Large intestine (tissue), 3 donors: Measurements from ENCODE around the gene AIG1. TPM values are rescaled to one million over a fixed set of nuclear protein-coding genes. Genes with fewer than 3 reads are reported as not detected.

ENCODE experiments used
- DNase-seq, 2 donors: peaks; one replicate each; pipeline versions ENCODE4 v3.0.0 to v3.0.0-alpha.2; 2013
- H3K27ac ChIP-seq: one replicate; pipeline ENCODE4 v1.5.1; 2013; ENCODE audit warnings: low read length
- H3K27me3 ChIP-seq: 2 replicates; pipeline ENCODE4 v1.6.1; 2013; ENCODE audit warnings: low read length; ENCODE audit not compliant: control insufficient read depth, insufficient read depth
- H3K36me3 ChIP-seq: 2 replicates; pipeline ENCODE4 v1.6.1; 2013; ENCODE audit warnings: low read length; ENCODE audit not compliant: control insufficient read depth, insufficient read depth
- H3K4me1 ChIP-seq: one replicate; pipeline ENCODE4 v1.6.1; 2013; ENCODE audit warnings: low read length; ENCODE audit not compliant: control insufficient read depth, insufficient read depth
- H3K4me3 ChIP-seq: one replicate; pipeline ENCODE4 v1.5.1; 2013; ENCODE audit warnings: low read length
- H3K9me3 ChIP-seq: one replicate; pipeline ENCODE4 v1.6.1; 2013; ENCODE audit warnings: mild to moderate bottlenecking, low read depth, low read length, moderate library complexity; ENCODE audit not compliant: control insufficient read depth
- WGBS: methylation state at CpG from one replicate; pipeline ENCODE4 v1.1.5; 2013; ENCODE audit warnings: low lambda C conversion rate; ENCODE audit not compliant: insufficient coverage; 5-methylcytosine and 5-hydroxymethylcytosine counted together
- polyA plus RNA-seq: library from polyadenylated mRNA; unstranded; fragments of 120-200 nt; gene quantifications from one replicate; pipeline ENCODE4 v1.2.1, GENCODE V29; 2013

AIG1 gene
- polyA plus RNA-seq, 1 donor: 180 TPM

DNA sequence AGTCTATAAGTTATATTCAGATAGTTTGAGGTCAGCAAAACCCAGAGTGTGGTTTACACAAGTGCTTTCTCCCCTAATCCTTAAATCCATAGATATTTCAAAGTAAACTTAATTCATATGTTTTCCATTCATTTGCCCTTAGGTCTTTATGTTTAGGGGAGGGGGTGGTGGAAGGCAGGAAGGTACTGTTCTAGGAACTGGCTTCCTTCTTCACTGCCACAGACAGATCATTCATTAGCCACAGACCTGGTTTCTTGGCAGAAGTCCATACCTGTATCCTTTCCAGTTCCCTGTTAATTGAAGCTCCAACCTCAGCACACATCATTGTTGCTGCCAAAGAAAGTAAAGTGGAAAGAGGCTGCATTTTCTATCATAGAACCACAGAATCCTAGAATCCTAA lies 123.0 kb downstream of the AIG1 start:
- no peak overlapping the region for H3K27ac ChIP-seq
- DNase-seq: no peak
- H3K27me3 ChIP-seq: no peaks in the 10 kb centered on the region
- H3K36me3 ChIP-seq: peaks cover 26% of the 10 kb centered on the region
- no peaks in the 10 kb centered on the region for H3K9me3 ChIP-seq
- no peaks in the 10 kb centered on the region for H3K4me1 ChIP-seq
- no peak overlapping the region for H3K4me3 ChIP-seq

DNA sequence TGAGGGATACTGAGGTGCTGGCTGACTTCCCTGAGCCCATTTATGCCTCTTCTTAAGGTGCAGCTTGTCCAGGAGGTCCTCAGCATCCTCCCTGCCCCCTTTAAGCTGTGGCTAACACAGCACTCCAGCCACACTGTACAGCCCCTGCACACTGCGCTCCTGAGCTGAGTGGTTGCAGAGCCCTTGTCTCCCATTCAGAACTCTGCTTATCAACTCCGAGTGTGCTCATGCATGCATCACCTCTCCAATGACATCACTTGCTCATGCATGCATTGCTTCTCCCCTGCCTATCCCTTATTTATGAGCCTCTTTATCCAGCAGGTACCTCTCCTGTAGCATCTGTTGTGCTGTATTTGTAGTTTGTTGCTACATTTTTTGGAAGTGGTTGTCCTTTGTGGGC lies 124.6 kb downstream of the AIG1 start:
- DNase-seq: no peak
- Histone ChIP-seq H3K27ac (no peak overlapping the region), H3K9me3 (no peaks in the 10 kb centered on the region), H3K4me3 (no peak overlapping the region), H3K27me3 (no peaks in the 10 kb centered on the region), H3K36me3 (peaks cover 26% of the 10 kb centered on the region), H3K4me1 (no peaks in the 10 kb centered on the region)
- 86% methylated on average over 1 of the region's 2 CpGs for WGBS

DNA sequence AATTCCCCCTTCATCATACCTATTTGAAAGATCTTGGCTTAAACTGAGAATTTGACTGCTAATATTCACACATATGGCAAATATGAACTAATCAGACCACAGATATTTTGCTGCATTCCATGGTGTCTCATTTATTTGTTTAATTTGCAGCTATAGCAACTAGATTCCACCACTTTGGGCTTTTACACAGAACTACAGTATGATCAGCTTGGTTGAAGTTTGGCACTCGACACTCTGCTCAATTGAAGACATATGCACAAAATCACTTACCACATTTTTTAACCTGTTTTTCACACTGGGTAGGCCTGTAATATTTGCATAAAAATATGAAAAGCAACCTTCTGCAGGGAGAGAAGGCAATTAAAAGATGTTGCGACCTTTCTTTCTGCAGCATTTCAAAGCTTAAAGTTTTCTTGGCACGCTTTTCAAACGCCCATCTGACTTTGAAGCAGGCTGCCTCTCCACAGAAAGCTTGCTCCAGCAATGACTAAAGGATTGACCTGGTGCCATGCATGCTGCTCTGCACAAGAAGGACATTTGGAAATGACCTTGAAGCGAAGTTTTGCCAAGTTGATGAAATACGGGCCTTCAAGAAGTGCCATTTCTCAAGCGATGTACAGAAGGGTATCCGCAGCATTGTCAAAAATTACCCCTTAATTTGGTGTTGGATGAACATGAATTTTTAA lies 126.7 kb downstream of the AIG1 start:
- H3K9me3 ChIP-seq: no peaks in the 10 kb centered on the region
- H3K4me3 ChIP-seq: no peak overlapping the region
- no peaks in the 10 kb centered on the region for H3K4me1 ChIP-seq
- DNase-seq: peak in 1 of 2 donors; percentile 14
- H3K36me3 ChIP-seq: peaks cover 26% of the 10 kb centered on the region
- H3K27me3 ChIP-seq: no peaks in the 10 kb centered on the region
- no peak overlapping the region for H3K27ac ChIP-seq
- no CpG with 5 or more reads among the region's 8 CpGs for WGBS

DNA sequence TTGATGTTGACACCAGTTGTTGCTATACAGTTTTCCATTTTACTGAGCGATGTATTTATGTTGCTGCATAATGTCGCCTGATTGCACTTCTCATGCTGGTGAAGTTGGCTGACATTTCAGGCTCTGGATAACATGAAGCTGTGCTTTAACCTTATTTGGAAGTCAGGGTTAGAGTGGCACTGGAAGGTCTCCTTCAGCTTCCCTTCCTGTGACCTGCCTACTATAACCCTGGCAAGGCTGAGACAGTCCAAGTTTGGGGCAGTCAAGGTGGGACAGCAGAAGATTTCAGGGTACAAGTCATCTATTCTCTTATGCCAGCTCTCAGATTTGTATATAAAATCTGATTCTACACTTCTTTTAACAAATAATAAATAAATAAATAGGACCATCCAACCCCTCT lies 127.6 kb downstream of the AIG1 start:
- no peak for DNase-seq
- WGBS: no CpG with 5 or more reads among the region's 2 CpGs
- Histone ChIP-seq H3K27ac (no peak overlapping the region), H3K27me3 (no peaks in the 10 kb centered on the region), H3K36me3 (peaks cover 24% of the 10 kb centered on the region), H3K9me3 (no peaks in the 10 kb centered on the region), H3K4me1 (no peaks in the 10 kb centered on the region), H3K4me3 (no peak overlapping the region)

DNA sequence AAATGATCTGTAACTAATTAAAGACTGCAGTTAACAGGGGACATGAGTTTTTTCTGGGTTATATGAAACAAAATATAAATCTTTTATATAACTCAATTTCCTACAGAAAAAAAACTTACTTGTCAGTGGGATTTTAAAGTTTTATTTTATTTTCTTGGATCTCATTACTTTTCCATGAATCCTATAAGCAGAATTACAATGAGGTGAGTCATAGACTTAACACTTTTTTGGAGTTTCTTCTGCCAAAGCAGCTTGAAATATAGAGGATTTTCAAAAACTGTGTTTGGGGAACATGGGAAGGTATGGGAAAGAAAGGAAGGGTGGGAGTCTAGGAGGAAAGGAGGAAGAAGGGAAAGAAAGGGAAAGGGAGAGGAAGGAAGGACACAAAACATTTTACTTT lies 130.7 kb downstream of the AIG1 start:
- DNase-seq: no peak

DNA sequence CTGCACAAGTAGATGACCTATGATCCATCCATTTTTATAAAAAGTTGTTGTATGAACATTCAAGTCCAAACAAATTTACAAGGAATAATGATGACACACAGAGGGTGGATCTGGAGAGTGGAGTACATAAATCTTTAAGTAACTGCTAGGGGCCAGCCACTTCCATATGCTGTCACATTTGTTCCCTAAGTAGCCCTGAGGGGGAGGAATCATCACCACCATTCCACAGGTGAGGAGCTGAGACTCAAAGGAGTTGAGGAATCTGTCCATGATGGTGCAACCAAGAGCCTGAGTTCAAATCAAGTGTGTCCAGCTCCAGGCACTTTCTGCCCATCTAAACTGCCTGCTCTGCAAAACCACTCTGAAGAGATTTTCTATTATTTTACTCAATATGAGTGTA lies 132.1 kb downstream of the AIG1 start:
- Histone ChIP-seq H3K36me3 (peaks cover 15% of the 10 kb centered on the region), H3K4me1 (no peaks in the 10 kb centered on the region), H3K27ac (no peak overlapping the region), H3K27me3 (no peaks in the 10 kb centered on the region), H3K9me3 (no peaks in the 10 kb centered on the region), H3K4me3 (no peak overlapping the region)
- DNase-seq: no peak

More for the DNA sequence above, 130.7 kb downstream of the AIG1 start:
- Histone ChIP-seq H3K36me3 (peaks cover 16% of the 10 kb centered on the region), H3K4me1 (no peaks in the 10 kb centered on the region), H3K9me3 (no peaks in the 10 kb centered on the region), H3K27ac (no peak overlapping the region), H3K4me3 (no peak overlapping the region), H3K27me3 (no peaks in the 10 kb centered on the region)

DNA sequence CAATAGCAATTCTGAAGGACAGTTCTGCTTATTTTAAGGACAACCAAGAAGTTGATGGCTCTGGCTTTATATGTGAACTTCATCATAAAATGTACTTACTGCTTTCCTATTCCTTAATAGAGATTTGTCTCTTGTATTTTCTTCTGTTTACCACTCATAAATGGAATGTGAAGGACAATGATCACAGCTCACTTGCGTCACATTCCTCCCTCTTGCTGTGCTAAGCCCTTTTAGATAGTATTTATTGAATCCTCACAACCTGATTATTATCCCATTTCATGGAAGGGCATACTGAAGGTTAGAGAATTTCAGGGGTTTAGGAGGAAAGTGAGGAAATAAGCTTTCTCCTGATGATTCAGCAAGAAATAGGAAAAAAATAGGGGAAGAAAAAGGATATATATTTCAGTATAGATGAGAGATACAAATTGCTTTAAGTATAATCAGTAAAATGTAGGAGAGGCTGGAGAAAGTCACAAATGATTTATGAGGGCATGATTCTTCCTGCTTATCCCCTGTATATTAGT lies 132.9 kb downstream of the AIG1 start:
- WGBS: no CpG with 5 or more reads among the region's 1 CpG
- Histone ChIP-seq H3K4me1 (no peaks in the 10 kb centered on the region), H3K36me3 (peaks cover 11% of the 10 kb centered on the region), H3K27ac (no peak overlapping the region), H3K9me3 (no peaks in the 10 kb centered on the region), H3K4me3 (no peak overlapping the region), H3K27me3 (no peaks in the 10 kb centered on the region)
- no peak for DNase-seq

DNA sequence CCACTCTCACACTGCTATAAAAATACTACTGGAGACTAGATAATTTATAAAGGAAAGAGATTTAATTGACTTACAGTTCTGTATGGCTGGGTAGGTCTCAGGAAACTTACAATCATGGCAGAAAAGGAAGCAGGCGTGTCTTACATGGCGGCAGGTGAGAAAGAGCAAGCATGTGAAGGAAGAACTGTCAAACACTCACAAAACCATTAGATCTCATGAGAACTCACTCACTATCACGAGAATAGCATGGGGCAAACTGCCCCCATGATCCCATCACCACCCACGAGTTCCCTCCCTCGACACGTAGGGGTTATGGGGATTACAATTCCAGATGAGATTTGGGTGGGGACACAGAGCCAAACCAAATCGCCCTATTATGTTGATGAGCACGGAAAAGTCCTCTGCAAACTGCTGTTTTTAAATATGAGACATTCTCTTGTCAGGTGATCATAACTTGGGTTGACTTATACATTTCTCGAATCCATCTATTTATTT lies 133.5 kb downstream of the AIG1 start:
- no peak for DNase-seq
- Histone ChIP-seq H3K9me3 (no peaks in the 10 kb centered on the region), H3K27ac (no peak overlapping the region), H3K36me3 (peaks cover 11% of the 10 kb centered on the region), H3K4me1 (no peaks in the 10 kb centered on the region), H3K4me3 (no peak overlapping the region), H3K27me3 (no peaks in the 10 kb centered on the region)
- WGBS: 95% methylated on average over 4 of the region's 9 CpGs

DNA sequence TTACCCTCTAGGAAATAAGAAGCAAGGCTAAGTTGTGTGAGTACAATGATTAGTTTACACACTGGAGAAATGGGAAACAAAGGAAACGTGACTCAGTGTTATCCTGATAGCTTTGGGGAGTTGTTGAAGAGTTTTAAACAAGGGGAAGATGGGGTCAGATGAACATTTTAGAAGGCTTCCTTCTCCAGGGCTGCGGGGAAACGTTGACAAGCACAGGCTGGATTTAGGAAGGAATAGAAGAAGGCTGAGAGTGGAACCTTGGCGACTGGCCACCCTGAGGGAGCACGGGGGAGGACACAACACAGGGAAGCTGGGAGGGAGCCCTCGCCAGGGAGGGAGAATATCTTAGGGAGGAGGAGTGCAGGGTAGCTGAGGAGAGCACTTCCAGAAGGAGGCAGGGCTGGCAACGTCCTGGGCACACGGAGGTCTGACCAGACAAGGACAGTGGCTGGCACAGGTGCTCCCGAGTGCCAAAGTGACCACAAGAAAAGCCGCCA lies 134.7 kb downstream of the AIG1 start:
- no CpG with 5 or more reads among the region's 10 CpGs for WGBS
- Histone ChIP-seq H3K36me3 (peaks cover 6% of the 10 kb centered on the region), H3K4me3 (no peak overlapping the region), H3K27me3 (no peaks in the 10 kb centered on the region), H3K27ac (no peak overlapping the region), H3K4me1 (no peaks in the 10 kb centered on the region), H3K9me3 (no peaks in the 10 kb centered on the region)
- DNase-seq: no peak

DNA sequence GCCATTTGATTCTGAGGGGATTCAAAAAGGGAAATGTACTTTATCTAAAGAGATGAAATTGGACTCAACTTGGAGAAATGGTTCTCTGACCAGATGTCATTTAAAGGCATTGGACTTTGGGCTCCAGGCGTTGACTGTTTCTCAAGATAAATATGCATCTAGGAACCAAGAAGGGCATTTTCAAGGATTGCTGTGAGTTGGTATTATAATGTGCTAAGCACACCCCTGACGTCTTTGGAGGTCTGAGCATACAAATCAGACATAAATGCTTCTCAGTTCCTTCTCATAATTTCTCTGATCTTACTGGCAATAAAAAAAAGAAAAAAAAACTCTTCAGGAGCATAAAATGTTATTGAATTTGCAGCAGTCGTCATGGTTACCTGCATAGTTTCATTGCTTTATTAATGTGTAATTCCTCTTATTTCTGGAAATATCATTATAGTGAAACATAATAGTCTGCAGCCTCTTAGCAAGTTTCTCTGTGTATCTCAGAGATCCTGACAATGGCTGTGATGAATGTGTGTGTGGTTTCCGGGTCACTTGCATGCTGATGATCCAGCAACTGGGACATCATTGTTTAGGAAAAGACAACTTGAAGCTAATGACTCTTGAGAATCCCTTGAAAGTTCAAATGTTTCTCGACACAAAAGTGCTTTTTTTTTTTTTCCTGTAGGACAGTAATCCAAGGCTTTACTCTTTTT lies 136.0 kb downstream of the AIG1 start:
- WGBS: 50% methylated on average over 3 of the region's 5 CpGs

DNA sequence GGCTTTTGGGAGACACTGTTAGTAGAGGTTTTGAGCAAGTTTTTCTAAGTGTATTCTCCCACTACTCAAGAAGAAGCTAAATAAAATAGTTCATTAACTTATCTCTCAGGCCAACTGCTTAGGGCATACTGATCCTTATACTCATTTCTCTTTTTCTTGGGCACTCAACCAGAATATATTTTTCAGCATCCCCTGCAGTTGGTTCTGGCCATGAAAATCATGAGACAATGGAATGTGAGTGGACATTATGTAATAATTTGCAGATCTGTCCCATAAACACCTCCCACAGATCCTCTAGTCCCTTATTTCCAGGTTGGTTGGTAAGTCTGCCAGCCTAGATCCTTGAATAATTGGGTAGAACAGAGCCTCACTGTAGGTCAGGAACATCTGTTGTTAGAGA lies 136.7 kb downstream of the AIG1 start:
- H3K4me1 ChIP-seq: no peaks in the 10 kb centered on the region
- no peak overlapping the region for H3K27ac ChIP-seq
- no peaks in the 10 kb centered on the region for H3K9me3 ChIP-seq
- no peaks in the 10 kb centered on the region for H3K27me3 ChIP-seq
- no peak overlapping the region for H3K4me3 ChIP-seq
- H3K36me3 ChIP-seq: peaks cover 6% of the 10 kb centered on the region
- DNase-seq: no peak

More for the DNA sequence above, 136.0 kb downstream of the AIG1 start:
- no peaks in the 10 kb centered on the region for H3K27me3 ChIP-seq
- H3K4me1 ChIP-seq: no peaks in the 10 kb centered on the region
- peak; percentile 11 to 45 for DNase-seq
- peaks cover 6% of the 10 kb centered on the region for H3K36me3 ChIP-seq
- no peak overlapping the region for H3K4me3 ChIP-seq
- no peaks in the 10 kb centered on the region for H3K9me3 ChIP-seq
- no peak overlapping the region for H3K27ac ChIP-seq
